ENCODE measurements around the gene SRC. TPM values are rescaled to one million over a fixed set of nuclear protein-coding genes. Genes with fewer than 3 reads are reported as not detected.

SRC gene
- total RNA-seq, 4 donors from 2014 or later, result 23.4 to 36.9 (median 29.0) TPM

- H3K36me3 ChIP-seq, result peaks cover 0 to 76% (median 0%) of the 10 kb centered on the region in 3 donors
- no peaks in the 10 kb centered on the region for H3K9me3 ChIP-seq
- 56% methylated on average over 11 to 13 of the region's 22 CpGs for WGBS, 2 donors
- no peak for DNase-seq (ENCODE audit: low spot score in 2 of 2)
- TF ChIP-seq POLR2A (IDR thresholded peaks at IDR 0.05) (no peak), EP300 (IDR thresholded peaks at IDR 0.05) (no peak), CTCF (IDR thresholded peaks at IDR 0.05) (no peak)
- peak overlapping the region in 1 of 4 donors; percentile 42 for H3K27ac ChIP-seq
- peaks cover 0 to 23% (median 7%) of the 10 kb centered on the region in 4 donors for H3K4me1 ChIP-seq
- H3K4me3 ChIP-seq, result no peak overlapping the region
- H3K27me3 ChIP-seq, result no peaks in the 10 kb centered on the region
Measured at GRCh38 chr20:37395921-37396415, 50.0 kb downstream of the SRC start.

GRCh38 chr20:37396416-37397075, 50.6 kb downstream of the SRC start:
- Histone ChIP-seq H3K4me3 (no peak overlapping the region), H3K36me3 (peaks cover 0 to 78% (median 0%) of the 10 kb centered on the region in 3 donors), H3K9me3 (no peaks in the 10 kb centered on the region), H3K27ac (peak overlapping the region in 1 of 4 donors; percentile 42), H3K4me1 (peaks cover 0 to 23% (median 7%) of the 10 kb centered on the region in 4 donors), H3K27me3 (no peaks in the 10 kb centered on the region)
- TF ChIP-seq POLR2A (IDR thresholded peaks at IDR 0.05) (no peak), EP300 (IDR thresholded peaks at IDR 0.05) (no peak), CTCF (IDR thresholded peaks at IDR 0.05) (no peak)
- 57 to 63% methylated on average over 20 of the region's 20 CpGs for whole genome bisulfite sequencing, 2 donors
- no peak for DNase-seq (ENCODE audit: low spot score in 2 of 2)

GRCh38 chr20:37397076-37397953, 51.4 kb downstream of the SRC start:
- peaks cover 0 to 79% (median 5%) of the 10 kb centered on the region in 3 donors for H3K36me3 ChIP-seq
- H3K27me3 ChIP-seq, result no peaks in the 10 kb centered on the region
- H3K27ac ChIP-seq, result no peak overlapping the region
- 84 to 86% methylated on average over 17 to 22 of the region's 24 CpGs for WGBS, 2 donors
- DNase-seq (ENCODE audit: low spot score in 2 of 2), result no peak
- peaks cover 0 to 23% (median 7%) of the 10 kb centered on the region in 4 donors for H3K4me1 ChIP-seq
- TF ChIP-seq EP300 (IDR thresholded peaks at IDR 0.05) (no peak), POLR2A (IDR thresholded peaks at IDR 0.05) (no peak), CTCF (IDR thresholded peaks at IDR 0.05) (no peak)
- no peaks in the 10 kb centered on the region for H3K9me3 ChIP-seq
- no peak overlapping the region for H3K4me3 ChIP-seq

DNA sequence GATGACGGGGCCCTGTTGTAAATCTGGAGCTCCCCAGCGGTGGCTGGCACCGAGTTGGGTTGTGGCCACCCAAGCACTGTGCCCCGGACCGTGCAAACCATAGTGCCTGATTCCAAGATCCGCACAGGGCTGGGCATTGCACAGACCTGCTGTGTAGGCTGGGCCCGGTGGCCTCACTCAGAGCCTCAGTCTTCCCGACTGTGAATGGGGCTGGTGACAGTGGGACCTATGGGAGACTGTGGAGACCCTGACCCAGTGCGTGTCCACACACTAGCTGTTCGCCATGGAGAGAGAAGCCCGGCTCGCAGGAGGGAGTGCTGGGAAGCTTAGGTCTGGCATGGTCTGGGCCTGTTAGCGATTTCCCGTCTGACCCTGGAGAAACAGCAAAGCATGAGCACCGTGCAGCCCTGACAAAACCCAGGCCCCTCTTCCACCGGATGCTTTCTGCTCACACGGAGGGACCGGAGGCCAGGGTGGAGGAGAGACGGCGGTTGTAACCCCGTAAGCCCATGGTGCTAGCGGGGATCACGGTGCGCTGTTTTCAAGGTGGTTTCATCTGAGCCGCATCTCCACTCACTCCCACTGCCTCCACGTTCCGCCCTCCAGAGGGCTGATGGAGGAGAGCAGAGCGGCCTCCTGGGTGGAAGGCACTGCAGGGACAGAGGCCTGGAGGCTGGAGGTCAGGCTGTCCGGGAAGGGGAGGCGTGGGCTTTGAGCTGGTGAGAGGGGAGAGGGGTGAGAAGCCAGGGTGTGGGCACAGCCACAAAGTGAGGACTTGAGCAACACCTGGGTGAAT, 52.2 kb downstream of the SRC start:
- peaks cover 0 to 23% (median 7%) of the 10 kb centered on the region in 4 donors for H3K4me1 ChIP-seq
- H3K36me3 ChIP-seq, result peaks cover 0 to 80% (median 5%) of the 10 kb centered on the region in 3 donors
- H3K27ac ChIP-seq, result no peak overlapping the region
- no peaks in the 10 kb centered on the region for H3K9me3 ChIP-seq
- no peak overlapping the region for H3K4me3 ChIP-seq
- H3K27me3 ChIP-seq, result no peaks in the 10 kb centered on the region
- TF ChIP-seq POLR2A (IDR thresholded peaks at IDR 0.05) (no peak), CTCF (IDR thresholded peaks at IDR 0.05) (no peak), EP300 (IDR thresholded peaks at IDR 0.05) (no peak)
- no peak for DNase-seq (ENCODE audit: low spot score in 2 of 2)
- WGBS, 2 donors, result 84 to 85% methylated on average over 22 to 25 of the region's 30 CpGs

Data from tibial nerve (tissue), 4 donors.